GM23248 (cell line): ENCODE data around the gene NCAPD2.

Experiments used
- EZH2 ChIP-seq: fragments of 200-600 bp; sonication (generic); IDR thresholded peaks from 2 replicates; pipeline ENCODE4 v1.6.1; 2018; ENCODE audit warnings: antibody characterized with exemption, mild to moderate bottlenecking; ENCODE audit not compliant: insufficient read depth, poor library complexity, severe bottlenecking
- EZH2phosphoT487 ChIP-seq: fragments of 200-600 bp; sonication (generic); IDR thresholded peaks from 2 replicates; pipeline ENCODE4 v1.6.1; 2018; ENCODE audit warnings: antibody characterized with exemption, moderate library complexity, mild to moderate bottlenecking, low read depth; ENCODE audit not compliant: insufficient read depth

- no peak for TF ChIP-seq EZH2
- no peak for TF ChIP-seq EZH2phosphoT487
These were observed 43.6 kb upstream of the NCAPD2 start for GRCh38 chr12:6450091-6450868.
